Osteocyte (in vitro differentiated cells): ENCODE results near the gene TMC6. TPM values are rescaled to one million over a fixed set of nuclear protein-coding genes. Genes with fewer than 3 reads are reported as not detected.

ENCODE experiments used
- DNase-seq: peaks from one replicate; pipeline ENCODE4 v3.0.0; 2021; ENCODE audit warnings: mixed read lengths; ENCODE audit not compliant: unreplicated experiment; ENCODE audit errors: extremely low spot score
- H3K27ac Mint-ChIP-seq: one replicate; pipeline ENCODE4 v1.8.0; 2021; ENCODE audit warnings: mild to moderate bottlenecking, mixed read lengths; ENCODE audit not compliant: unreplicated experiment
- H3K27me3 Mint-ChIP-seq: one replicate; pipeline ENCODE4 v1.8.0; 2021; ENCODE audit warnings: mixed read lengths; ENCODE audit not compliant: unreplicated experiment
- H3K36me3 Mint-ChIP-seq: one replicate; pipeline ENCODE4 v1.8.0; 2021; ENCODE audit warnings: mixed read lengths; ENCODE audit not compliant: unreplicated experiment
- H3K4me1 Mint-ChIP-seq: one replicate; pipeline ENCODE4 v1.8.0; 2021; ENCODE audit warnings: mixed read lengths; ENCODE audit not compliant: unreplicated experiment
- H3K4me3 Mint-ChIP-seq: one replicate; pipeline ENCODE4 v1.8.0; 2021; ENCODE audit warnings: mild to moderate bottlenecking, moderate library complexity, mixed read lengths; ENCODE audit not compliant: unreplicated experiment
- H3K9me3 Mint-ChIP-seq: one replicate; pipeline ENCODE4 v1.8.0; 2021; ENCODE audit warnings: mixed read lengths; ENCODE audit not compliant: unreplicated experiment
- CTCF ChIP-seq: fragments of 200-600 bp; sonication (generic); IDR thresholded peaks from 2 replicates; pipeline ENCODE4 v1.5.0; 2021; ENCODE audit warnings: antibody characterized with exemption, mild to moderate bottlenecking, moderate library complexity
- total RNA-seq: library from RNA; stranded (reverse); gene quantifications from 2 replicates; pipeline ENCODE4 v1.2.1, GENCODE V29; 2021

The TMC6 gene
- total RNA-seq, 1 donor from 2014 or later, result 32.6 TPM

DNA sequence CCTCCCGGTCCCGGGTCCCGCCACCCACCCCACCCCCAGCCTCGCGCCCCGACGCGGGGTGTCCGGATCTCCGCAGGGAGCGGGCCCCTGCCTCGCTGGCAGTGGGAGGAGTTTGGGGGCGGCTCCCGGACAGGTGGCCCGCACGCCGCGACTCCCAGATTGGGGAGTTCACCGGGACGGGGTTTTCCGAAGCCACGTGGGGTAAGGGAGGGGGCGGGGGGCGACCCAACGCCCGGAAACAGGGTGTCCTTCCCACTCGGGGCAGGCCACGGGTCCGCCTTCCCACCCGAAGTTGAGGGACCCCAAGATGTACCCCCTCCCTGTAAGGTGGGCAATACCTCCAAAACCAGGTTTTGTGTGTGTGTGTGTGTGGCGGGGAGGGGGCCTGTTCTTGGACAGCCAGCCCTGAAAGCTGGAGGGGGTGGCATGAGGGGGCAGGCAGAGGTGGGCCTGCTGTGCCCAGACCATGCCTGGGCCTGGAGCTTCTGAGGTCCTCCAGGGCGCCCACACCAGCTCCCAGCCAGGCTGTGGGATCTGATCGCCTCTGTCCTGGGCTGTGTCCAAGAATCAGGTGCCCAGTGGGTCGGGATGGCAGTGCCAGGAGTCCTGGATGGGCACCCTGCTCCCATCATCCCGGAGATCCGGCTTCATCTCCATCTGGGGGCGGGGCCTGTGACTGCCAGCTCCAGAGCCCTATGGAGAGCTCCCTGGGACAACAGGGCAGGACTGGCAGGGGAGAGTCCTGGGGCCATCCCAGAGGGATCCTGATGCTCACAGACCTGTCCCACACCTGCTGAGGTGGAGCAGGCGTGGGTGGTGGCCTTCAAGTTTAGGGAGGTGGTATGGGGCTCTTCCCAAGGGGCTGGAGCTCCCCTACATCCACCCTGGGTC lies 40.6 kb upstream of the TMC6 start:
- Mint-ChIP-seq H3K4me3 (peak overlapping the region; percentile 74), H3K27ac (no peak overlapping the region), H3K27me3 (no peaks in the 10 kb centered on the region), H3K4me1 (peaks cover 27% of the 10 kb centered on the region), H3K36me3 (peaks cover 3% of the 10 kb centered on the region), H3K9me3 (no peaks in the 10 kb centered on the region)
- DNase-seq, result no peak
- TF ChIP-seq CTCF, result no peak

DNA sequence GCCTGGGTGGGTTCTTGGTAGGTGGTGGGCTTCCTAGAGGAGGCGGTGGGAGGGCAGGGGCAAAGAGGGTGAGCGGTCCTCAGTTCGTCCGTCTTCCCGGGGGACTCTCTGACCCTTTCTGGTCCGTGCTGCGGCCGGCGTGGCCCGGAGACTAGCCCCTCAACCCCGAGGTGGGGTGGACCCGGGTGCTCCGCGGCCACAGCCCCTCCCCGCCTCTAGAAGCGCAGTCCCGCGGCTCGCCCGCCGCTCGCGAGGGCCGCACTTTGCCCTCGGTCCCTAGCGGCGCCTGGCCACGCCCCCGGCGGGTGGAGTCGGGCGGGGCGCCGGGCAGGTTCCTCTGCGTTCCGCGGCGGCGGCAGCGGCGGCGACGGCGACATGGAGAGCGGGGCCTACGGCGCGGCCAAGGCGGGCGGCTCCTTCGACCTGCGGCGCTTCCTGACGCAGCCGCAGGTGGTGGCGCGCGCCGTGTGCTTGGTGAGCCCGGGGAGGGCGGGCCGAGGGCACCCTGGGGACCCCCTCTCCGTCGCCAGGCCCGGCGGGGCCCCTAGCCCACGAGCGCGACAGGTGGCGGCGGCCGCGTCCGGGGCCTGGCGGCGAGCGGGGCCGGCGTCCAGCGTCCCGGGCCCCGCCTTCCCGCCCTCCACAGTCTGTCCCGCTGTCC lies 39.8 kb upstream of the TMC6 start, which contains the start of gene SYNGR2:
SYNGR2 (plus strand) TSS at position 340 of the 661 bp plus-strand sequence; CDS start at position 376, 36 bp downstream.
- no peaks in the 10 kb centered on the region for H3K9me3 Mint-ChIP-seq
- no peaks in the 10 kb centered on the region for H3K27me3 Mint-ChIP-seq
- no peaks in the 10 kb centered on the region for H3K36me3 Mint-ChIP-seq
- peaks cover 24% of the 10 kb centered on the region for H3K4me1 Mint-ChIP-seq
- DNase-seq, result no peak
- peak within 1 kb of the TSS; percentile 74 for H3K4me3 Mint-ChIP-seq
- TF ChIP-seq CTCF, result no peak
- H3K27ac Mint-ChIP-seq, result no peak within 1 kb of the TSS

DNA sequence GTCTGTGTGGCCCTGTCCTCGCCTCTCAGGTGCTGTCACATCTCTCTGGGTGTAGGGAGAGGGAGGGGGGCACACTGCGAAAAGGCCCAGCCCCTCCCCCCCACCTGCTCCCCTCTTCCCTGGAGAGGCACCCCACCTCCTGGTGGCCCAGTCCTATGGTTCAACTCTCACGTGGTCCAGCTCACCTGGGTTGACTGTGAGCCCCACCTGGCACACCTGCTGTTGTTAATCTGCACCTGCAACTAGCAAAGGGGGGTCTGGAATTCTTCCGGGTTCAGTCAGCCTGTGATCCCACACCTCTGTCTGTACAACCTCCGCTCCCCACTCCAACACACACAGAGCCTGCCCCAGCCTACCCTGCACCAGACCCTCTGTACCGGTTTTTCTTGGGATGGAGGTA lies 37.9 kb upstream of the TMC6 start:
- H3K9me3 Mint-ChIP-seq, result no peaks in the 10 kb centered on the region
- no peak for DNase-seq
- no peaks in the 10 kb centered on the region for H3K36me3 Mint-ChIP-seq
- no peak overlapping the region for H3K27ac Mint-ChIP-seq
- TF ChIP-seq CTCF, result no peak
- no peaks in the 10 kb centered on the region for H3K27me3 Mint-ChIP-seq
- peaks cover 6% of the 10 kb centered on the region for H3K4me1 Mint-ChIP-seq
- no peak overlapping the region for H3K4me3 Mint-ChIP-seq

DNA sequence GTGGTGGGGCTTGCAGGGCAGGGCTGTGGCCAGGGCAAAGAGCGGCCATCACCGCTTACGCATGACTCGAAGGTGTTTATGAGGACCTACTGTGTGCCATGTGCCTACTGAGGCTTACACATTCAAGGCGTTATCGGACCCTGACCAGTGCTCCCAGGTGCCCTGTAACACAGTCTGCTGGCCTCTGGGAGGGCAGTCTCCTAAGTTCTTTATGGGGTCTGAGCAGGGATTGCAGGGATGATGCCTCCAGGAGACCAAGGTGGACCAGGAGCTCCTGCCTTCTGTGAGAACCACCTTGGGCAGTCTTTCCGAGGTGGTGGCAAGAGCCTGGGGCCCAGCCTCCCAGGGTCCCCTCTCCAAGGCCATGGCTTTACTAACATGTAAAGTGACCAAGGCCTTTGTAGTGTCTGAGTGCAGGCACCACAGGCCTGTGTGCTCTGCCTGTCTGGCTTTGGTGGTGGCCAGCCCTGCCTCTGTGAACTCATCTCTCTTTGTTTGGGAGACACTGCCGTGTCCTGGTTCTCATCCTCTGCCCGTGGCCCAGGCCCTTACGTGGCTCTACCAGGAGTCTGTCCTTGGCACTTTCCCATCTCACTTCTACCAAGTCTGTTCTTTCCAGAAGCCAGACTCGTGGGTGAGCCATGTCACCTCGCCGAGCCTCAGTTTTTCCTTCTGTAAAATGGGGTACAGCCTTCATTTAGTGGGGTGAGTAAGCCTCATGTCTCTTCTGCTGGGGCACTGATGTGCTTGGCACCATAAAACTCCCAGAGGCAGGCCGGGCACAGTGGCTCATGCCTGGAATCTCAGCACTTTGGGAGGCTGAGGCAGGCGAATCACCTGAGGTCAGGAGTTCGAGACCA lies 36.4 kb upstream of the TMC6 start:
- TF ChIP-seq CTCF, result no peak
- Mint-ChIP-seq H3K4me3 (no peak overlapping the region), H3K9me3 (no peaks in the 10 kb centered on the region), H3K36me3 (no peaks in the 10 kb centered on the region), H3K27me3 (no peaks in the 10 kb centered on the region), H3K27ac (no peak overlapping the region), H3K4me1 (peaks cover 6% of the 10 kb centered on the region)
- DNase-seq, result no peak
